ENCODE results near the gene DENND1B.
"Not testable (repeated sequence)": the region's sequence is repeated elsewhere in the genome, so short reads cannot be mapped to it uniquely, and the experiment has no call there.

The DENND1B gene

GRCh38 chr1:197559244-197559643 lies 216.0 kb downstream of the DENND1B start:
- no peak for DNase-seq (ENCODE audit: low read depth, low spot score)

- no peak for DNase-seq (ENCODE audit: low read depth, low spot score)
Observed at GRCh38 chr1:197557302-197557701, 218.0 kb downstream of the DENND1B start.

GRCh38 chr1:197553281-197553680 lies 222.0 kb downstream of the DENND1B start:
- no peak for DNase-seq (ENCODE audit: low read depth, low spot score)

- DNase-seq (ENCODE audit: low read depth, low spot score), result no peak
Observed at GRCh38 chr1:197546989-197547388, 228.3 kb downstream of the DENND1B start.

- DNase-seq (ENCODE audit: low read depth, low spot score), result no peak
Observed at GRCh38 chr1:197544553-197544952, 230.7 kb downstream of the DENND1B start.

GRCh38 chr1:197544130-197544529 lies 231.2 kb downstream of the DENND1B start:
- no peak for DNase-seq (ENCODE audit: low read depth, low spot score)

- no peak for DNase-seq (ENCODE audit: low read depth, low spot score)
Observed at GRCh38 chr1:197541411-197541810, 233.9 kb downstream of the DENND1B start.

- DNase-seq (ENCODE audit: low read depth, low spot score), result no peak
Observed at GRCh38 chr1:197526736-197527371, 248.4 kb downstream of the DENND1B start.

GRCh38 chr1:197521118-197521739 lies 254.1 kb downstream of the DENND1B start:
- peak; percentile 1 for DNase-seq (ENCODE audit: low read depth, low spot score)

- no peak for DNase-seq (ENCODE audit: low read depth, low spot score)
Observed at GRCh38 chr1:197519741-197520334, 255.4 kb downstream of the DENND1B start.

GRCh38 chr1:197515421-197515820 lies 259.9 kb downstream of the DENND1B start:
- DNase-seq (ENCODE audit: low read depth, low spot score), result no peak

GRCh38 chr1:197510691-197511378 lies 264.4 kb downstream of the DENND1B start:
- DNase-seq (ENCODE audit: low read depth, low spot score), result no peak

GRCh38 chr1:197496722-197497121 lies 278.6 kb downstream of the DENND1B start:
- no peak for DNase-seq (ENCODE audit: low read depth, low spot score)

GRCh38 chr1:197491505-197491904 lies 283.8 kb downstream of the DENND1B start:
- not testable (repeated sequence) for DNase-seq (ENCODE audit: low read depth, low spot score)

- DNase-seq (ENCODE audit: low read depth, low spot score), result no peak
Observed at GRCh38 chr1:197486946-197487345, 288.3 kb downstream of the DENND1B start.

- no peak for DNase-seq (ENCODE audit: low read depth, low spot score)
Observed at GRCh38 chr1:197485790-197486189, 289.5 kb downstream of the DENND1B start.

- DNase-seq (ENCODE audit: low read depth, low spot score), result no peak
Observed at GRCh38 chr1:197481101-197481500, 294.2 kb downstream of the DENND1B start.

GRCh38 chr1:197480446-197480845 lies 294.8 kb downstream of the DENND1B start:
- DNase-seq (ENCODE audit: low read depth, low spot score), result no peak

GRCh38 chr1:197472141-197472540 lies 303.1 kb downstream of the DENND1B start:
- no peak for DNase-seq (ENCODE audit: low read depth, low spot score)

GRCh38 chr1:197471248-197471985 lies 303.9 kb downstream of the DENND1B start:
- no peak for DNase-seq (ENCODE audit: low read depth, low spot score)

- DNase-seq (ENCODE audit: low read depth, low spot score), result no peak
Observed at GRCh38 chr1:197470330-197470729, 304.9 kb downstream of the DENND1B start.
